Omental fat pad (tissue), 4 donors: ENCODE measurements around the gene RBFOX2. TPM values are rescaled to one million over a fixed set of nuclear protein-coding genes. Genes with fewer than 3 reads are reported as not detected.

Source experiments
- ATAC-seq: fragments of 150-250 bp; one replicate; pipeline ENCODE4 v1.9.1; 2016; ENCODE audit warnings: mild to moderate bottlenecking, moderate library complexity; ENCODE audit not compliant: low FRiP score
- DNase-seq: peaks from one replicate; pipeline ENCODE4 v3.0.0-alpha.2; 2019; ENCODE audit warnings: low spot score
- total RNA-seq, 4 donors: library from RNA; depleted of rRNA; stranded (reverse); fragments of >200 nt; gene quantifications; one replicate each; pipeline ENCODE4 v1.1.0, GENCODE V29; 2016
- TF ChIP-seq, protein P1 (sequence below), 3 donors: fragments of 450-650 bp; IDR thresholded peaks; one replicate each; pipeline ENCODE4 v1.5.1; 2016 to 2017; ENCODE audit warnings: antibody characterized with exemption in 3 of 3, mild to moderate bottlenecking in 3 of 3, moderate library complexity in 2 of 3

RBFOX2 gene
- total RNA-seq, 4 donors from 2014 or later, result 41.2 to 80.7 (median 60.1) TPM

DNA sequence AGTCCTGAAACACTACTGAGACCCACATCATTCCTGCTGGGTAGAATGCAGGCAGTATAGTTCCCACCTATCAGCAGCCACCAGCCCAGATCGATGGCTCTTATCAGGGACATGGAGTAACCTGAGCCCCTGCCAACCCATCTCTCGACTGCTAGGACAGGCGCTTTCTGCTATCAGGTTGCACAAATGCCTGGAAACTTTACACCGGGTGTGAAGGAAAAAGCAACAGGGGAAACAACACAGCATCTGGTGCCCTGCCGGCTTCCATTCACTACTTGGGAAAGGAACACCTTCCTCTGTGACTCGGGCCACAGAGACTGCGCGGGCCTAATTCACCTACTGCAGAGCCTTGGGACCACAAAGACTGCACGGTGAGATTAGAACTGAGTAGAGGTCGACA is 18.5 kb downstream of the RBFOX2 start:
- ATAC-seq (no peak), DNase-seq (no peak)
- TF ChIP-seq, protein P1, sequence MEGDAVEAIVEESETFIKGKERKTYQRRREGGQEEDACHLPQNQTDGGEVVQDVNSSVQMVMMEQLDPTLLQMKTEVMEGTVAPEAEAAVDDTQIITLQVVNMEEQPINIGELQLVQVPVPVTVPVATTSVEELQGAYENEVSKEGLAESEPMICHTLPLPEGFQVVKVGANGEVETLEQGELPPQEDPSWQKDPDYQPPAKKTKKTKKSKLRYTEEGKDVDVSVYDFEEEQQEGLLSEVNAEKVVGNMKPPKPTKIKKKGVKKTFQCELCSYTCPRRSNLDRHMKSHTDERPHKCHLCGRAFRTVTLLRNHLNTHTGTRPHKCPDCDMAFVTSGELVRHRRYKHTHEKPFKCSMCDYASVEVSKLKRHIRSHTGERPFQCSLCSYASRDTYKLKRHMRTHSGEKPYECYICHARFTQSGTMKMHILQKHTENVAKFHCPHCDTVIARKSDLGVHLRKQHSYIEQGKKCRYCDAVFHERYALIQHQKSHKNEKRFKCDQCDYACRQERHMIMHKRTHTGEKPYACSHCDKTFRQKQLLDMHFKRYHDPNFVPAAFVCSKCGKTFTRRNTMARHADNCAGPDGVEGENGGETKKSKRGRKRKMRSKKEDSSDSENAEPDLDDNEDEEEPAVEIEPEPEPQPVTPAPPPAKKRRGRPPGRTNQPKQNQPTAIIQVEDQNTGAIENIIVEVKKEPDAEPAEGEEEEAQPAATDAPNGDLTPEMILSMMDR (IDR thresholded peaks at IDR 0.05), result no peak

DNA sequence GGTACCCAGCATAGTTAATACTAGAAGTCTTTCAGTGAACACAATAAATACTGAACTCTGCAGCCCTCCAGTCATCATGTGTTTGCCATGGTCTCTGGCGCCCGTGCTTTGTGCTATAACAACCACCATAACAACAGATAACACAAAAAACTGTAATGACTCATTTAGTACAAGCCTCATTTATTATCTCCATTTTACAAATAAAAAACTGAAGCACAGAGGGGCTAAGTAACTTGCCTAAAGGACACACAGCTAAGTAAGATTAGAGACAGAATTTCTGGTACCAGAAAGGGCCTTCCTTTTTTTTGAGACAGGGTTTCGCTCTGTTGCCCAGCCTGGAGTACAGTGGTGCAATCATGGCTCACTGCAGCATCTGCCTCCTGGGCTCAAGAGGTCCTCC is 19.5 kb downstream of the RBFOX2 start:
- TF ChIP-seq, protein P1 (IDR thresholded peaks at IDR 0.05), result no peak
- DNase-seq (no peak), ATAC-seq (no peak)

DNA sequence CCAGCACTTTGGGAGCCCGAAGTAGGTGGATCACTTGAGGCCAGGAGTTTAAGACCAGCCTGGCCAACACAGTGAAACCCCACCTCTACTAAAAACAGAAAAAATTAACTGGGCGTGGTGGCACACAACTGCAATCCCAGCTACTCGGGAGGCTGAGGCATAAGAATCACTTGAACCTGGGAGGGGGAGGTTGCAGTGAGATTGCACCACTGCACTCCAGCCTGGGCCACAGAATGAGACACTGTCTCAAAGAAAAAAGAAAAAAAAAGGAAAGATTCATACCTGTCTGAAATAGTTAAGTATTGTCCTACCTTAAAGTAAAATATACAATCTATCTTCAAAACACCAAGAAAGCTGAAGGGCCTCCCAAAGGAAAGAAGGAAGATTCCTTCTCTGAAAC is 20.1 kb downstream of the RBFOX2 start:
- TF ChIP-seq, protein P1 (IDR thresholded peaks at IDR 0.05), result no peak
- ATAC-seq (no peak), DNase-seq (no peak)

DNA sequence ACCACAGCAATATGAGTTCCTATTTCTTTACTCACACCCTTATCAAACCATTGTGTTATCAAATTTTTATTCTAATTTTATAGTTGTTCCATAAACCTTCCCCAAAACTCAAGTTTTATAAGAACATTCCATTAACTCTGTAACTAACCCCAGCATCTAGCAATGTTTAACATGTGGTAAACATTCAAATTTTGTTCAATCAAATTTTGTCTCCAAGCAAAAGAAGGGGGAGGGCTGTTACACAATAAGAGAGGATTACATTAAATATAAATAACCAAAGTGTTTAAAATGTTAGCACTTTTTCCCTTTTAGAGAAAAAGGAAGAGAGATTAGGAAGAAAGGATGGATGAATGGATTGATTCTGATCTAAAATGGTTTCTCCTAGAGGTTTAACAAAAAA is 20.5 kb downstream of the RBFOX2 start:
- ATAC-seq (no peak), DNase-seq (no peak)
- TF ChIP-seq, protein P1 (IDR thresholded peaks at IDR 0.05), result no peak

DNA sequence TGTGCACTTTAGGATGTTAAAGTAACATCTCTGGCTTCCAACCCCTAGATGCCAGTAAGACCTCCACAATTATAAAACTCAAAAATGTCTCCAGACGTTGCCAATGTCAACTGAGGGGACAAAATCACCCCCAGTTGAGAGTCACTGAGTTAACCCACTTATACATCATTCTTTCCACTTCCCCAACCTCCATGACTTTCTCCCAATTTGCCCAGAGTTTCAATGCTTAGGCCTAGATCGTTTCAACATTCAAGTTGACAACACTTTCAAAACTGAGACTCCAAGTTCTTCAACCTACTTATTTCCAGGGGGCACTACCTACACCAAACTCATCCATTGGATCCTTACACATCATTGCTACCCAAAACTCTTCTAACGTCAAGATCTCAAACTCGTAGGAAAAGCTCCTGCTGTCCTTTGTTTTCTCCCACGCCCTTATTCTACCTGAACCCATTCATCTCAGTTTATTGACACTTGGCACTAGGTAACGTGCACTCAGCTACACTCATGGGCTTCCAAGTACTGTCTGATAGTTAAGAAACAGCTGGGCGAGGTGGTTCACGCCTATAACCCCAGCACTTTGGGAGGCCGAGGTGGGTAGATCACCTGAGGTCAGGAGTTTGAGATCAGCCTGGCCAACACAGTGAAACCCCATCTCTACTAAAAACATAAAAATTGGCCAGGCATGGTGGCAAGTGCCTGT is 24.5 kb downstream of the RBFOX2 start:
- ATAC-seq, result no peak
- no peak for DNase-seq
- TF ChIP-seq, protein P1 (IDR thresholded peaks at IDR 0.05), result no peak

DNA sequence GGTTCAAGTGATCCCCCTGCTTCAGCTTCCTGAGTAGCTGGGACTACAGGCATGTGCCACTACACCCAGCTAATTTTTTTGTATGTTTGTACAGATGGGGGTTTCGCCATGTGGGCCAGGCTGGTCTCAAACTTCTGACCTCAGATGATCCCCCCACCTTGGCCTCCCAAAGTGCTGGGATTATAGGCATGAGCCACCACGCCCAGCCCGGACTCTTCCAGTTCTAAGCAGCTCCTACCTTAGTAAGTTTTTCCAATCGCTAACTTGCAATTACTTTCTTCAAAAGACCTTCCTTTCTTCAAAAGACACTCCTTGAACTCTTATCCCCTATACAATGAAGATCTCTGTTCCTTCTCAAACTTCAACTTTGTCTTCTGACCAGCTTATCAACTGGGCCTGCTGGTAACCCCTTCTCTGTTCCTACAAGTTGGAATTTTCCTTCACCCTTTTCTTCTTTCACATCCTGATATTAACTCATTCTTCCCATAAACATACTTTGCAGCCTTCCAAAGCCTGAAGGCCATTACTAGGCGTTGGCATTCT is 25.8 kb downstream of the RBFOX2 start:
- DNase-seq (no peak), ATAC-seq (no peak)
- TF ChIP-seq, protein P1 (IDR thresholded peaks at IDR 0.05), result no peak

DNA sequence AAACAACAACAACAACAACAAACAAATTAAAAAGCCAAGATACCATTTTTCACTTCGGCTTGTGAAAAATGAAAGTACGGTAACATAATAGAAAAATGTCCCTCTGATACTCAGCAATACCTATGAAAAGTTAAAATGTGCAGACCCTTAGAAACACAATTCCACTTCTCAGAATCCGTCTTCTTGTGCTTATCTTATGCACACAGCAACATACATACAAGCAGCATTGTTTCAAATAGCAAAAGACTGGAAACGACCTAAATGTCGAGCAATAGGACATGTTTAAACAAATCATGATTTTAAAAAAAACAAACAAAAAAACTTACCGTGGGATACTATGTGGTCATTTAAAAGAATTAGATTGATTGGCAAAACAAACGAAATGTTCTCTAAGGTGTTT is 26.5 kb downstream of the RBFOX2 start:
- DNase-seq (no peak), ATAC-seq (no peak)
- TF ChIP-seq, protein P1 (IDR thresholded peaks at IDR 0.05), result no peak
